Measurements from ENCODE around the gene SFXN3.

The SFXN3 gene

GRCh38 chr10:101061624-101062231 is 30.7 kb downstream of the SFXN3 start, which contains the start of gene KAZALD1:
Gene KAZALD1 (plus strand): TSS chr10:101061989. CDS start chr10:101062593, 604 bp downstream.
- TF ChIP-seq, protein P1, sequence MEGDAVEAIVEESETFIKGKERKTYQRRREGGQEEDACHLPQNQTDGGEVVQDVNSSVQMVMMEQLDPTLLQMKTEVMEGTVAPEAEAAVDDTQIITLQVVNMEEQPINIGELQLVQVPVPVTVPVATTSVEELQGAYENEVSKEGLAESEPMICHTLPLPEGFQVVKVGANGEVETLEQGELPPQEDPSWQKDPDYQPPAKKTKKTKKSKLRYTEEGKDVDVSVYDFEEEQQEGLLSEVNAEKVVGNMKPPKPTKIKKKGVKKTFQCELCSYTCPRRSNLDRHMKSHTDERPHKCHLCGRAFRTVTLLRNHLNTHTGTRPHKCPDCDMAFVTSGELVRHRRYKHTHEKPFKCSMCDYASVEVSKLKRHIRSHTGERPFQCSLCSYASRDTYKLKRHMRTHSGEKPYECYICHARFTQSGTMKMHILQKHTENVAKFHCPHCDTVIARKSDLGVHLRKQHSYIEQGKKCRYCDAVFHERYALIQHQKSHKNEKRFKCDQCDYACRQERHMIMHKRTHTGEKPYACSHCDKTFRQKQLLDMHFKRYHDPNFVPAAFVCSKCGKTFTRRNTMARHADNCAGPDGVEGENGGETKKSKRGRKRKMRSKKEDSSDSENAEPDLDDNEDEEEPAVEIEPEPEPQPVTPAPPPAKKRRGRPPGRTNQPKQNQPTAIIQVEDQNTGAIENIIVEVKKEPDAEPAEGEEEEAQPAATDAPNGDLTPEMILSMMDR (IDR thresholded peaks at IDR 0.05; ENCODE audit: low read depth, low read length, poor library complexity, severe bottlenecking), result no peak
- no peak for TF ChIP-seq EZH2phosphoT487 (IDR thresholded peaks at IDR 0.05; ENCODE audit: borderline replicate concordance, low read length)
- H3K36me3 ChIP-seq (ENCODE audit: control insufficient read depth, low read length), result peaks cover 26% of the 10 kb centered on the region
- no peaks in the 10 kb centered on the region for H3K9me2 ChIP-seq (replicated peaks; ENCODE audit: control insufficient read depth, low read length)
- no peaks in the 10 kb centered on the region for H3K9me3 ChIP-seq (ENCODE audit: control insufficient read depth, insufficient read depth, low read length)
- H3K4me3 ChIP-seq (ENCODE audit: low read length), result peak within 1 kb of the TSS; percentile 91
- peaks cover 9% of the 10 kb centered on the region for H3F3A ChIP-seq (ENCODE audit: control insufficient read depth, insufficient read depth)
- H3K27ac ChIP-seq (ENCODE audit: low read depth, low read length), result peak within 1 kb of the TSS; percentile 88
- peaks cover 7% of the 10 kb centered on the region; the same call in 1 of the 2 replicates for H4K20me1 ChIP-seq (ENCODE audit: control insufficient read depth, insufficient read depth, low read depth, low read length)
- H3K4me1 ChIP-seq (ENCODE audit: control insufficient read depth, low read length), result peaks cover 74% of the 10 kb centered on the region
- peaks cover 37% of the 10 kb centered on the region for H3K79me2 ChIP-seq (ENCODE audit: control insufficient read depth, low read length)
- peaks cover 20% of the 10 kb centered on the region for H3K27me3 ChIP-seq (ENCODE audit: control insufficient read depth, low read length)
- peak within 1 kb of the TSS; percentile 76 for H3K4me2 ChIP-seq (ENCODE audit: low read length)

GRCh38 chr10:101062232-101063049 is 31.4 kb downstream of the SFXN3 start:
- H3K4me2 ChIP-seq (ENCODE audit: low read length), result peak overlapping the region; percentile 76
- TF ChIP-seq, protein P1 (IDR thresholded peaks at IDR 0.05; ENCODE audit: low read depth, low read length, poor library complexity, severe bottlenecking), result peak; percentile 79
- no peak; the same call in 1 of the 2 replicates for TF ChIP-seq EZH2phosphoT487 (IDR thresholded peaks at IDR 0.05; ENCODE audit: borderline replicate concordance, low read length)
- no peaks in the 10 kb centered on the region for H3K9me3 ChIP-seq (ENCODE audit: control insufficient read depth, insufficient read depth, low read length)
- H3K79me2 ChIP-seq (ENCODE audit: control insufficient read depth, low read length), result peaks cover 30% of the 10 kb centered on the region
- peaks cover 27% of the 10 kb centered on the region for H3K27me3 ChIP-seq (ENCODE audit: control insufficient read depth, low read length)
- H3K36me3 ChIP-seq (ENCODE audit: control insufficient read depth, low read length), result peaks cover 19% of the 10 kb centered on the region
- no peaks in the 10 kb centered on the region for H3K9me2 ChIP-seq (replicated peaks; ENCODE audit: control insufficient read depth, low read length)
- peaks cover 9% of the 10 kb centered on the region for H3F3A ChIP-seq (ENCODE audit: control insufficient read depth, insufficient read depth)
- peak overlapping the region; percentile 91 for H3K4me3 ChIP-seq (ENCODE audit: low read length)
- peak overlapping the region; percentile 88 for H3K27ac ChIP-seq (ENCODE audit: low read depth, low read length)
- H3K4me1 ChIP-seq (ENCODE audit: control insufficient read depth, low read length), result peaks cover 76% of the 10 kb centered on the region
- H4K20me1 ChIP-seq (ENCODE audit: control insufficient read depth, insufficient read depth, low read depth, low read length), result peaks cover 7% of the 10 kb centered on the region; the same call in 1 of the 2 replicates

GRCh38 chr10:101063050-101063525 is 32.1 kb downstream of the SFXN3 start:
- H3K9me3 ChIP-seq (ENCODE audit: control insufficient read depth, insufficient read depth, low read length), result no peaks in the 10 kb centered on the region
- peaks cover 7% of the 10 kb centered on the region; the same call in 1 of the 2 replicates for H4K20me1 ChIP-seq (ENCODE audit: control insufficient read depth, insufficient read depth, low read depth, low read length)
- H3K27me3 ChIP-seq (ENCODE audit: control insufficient read depth, low read length), result peaks cover 30% of the 10 kb centered on the region
- H3F3A ChIP-seq (ENCODE audit: control insufficient read depth, insufficient read depth), result peaks cover 9% of the 10 kb centered on the region
- no peak for TF ChIP-seq EZH2phosphoT487 (IDR thresholded peaks at IDR 0.05; ENCODE audit: borderline replicate concordance, low read length)
- TF ChIP-seq, protein P1 (IDR thresholded peaks at IDR 0.05; ENCODE audit: low read depth, low read length, poor library complexity, severe bottlenecking), result no peak
- H3K79me2 ChIP-seq (ENCODE audit: control insufficient read depth, low read length), result peaks cover 24% of the 10 kb centered on the region
- H3K9me2 ChIP-seq (replicated peaks; ENCODE audit: control insufficient read depth, low read length), result no peaks in the 10 kb centered on the region
- H3K4me1 ChIP-seq (ENCODE audit: control insufficient read depth, low read length), result peaks cover 73% of the 10 kb centered on the region
- peaks cover 15% of the 10 kb centered on the region for H3K36me3 ChIP-seq (ENCODE audit: control insufficient read depth, low read length)
- H3K27ac ChIP-seq (ENCODE audit: low read depth, low read length), result no peak overlapping the region
- H3K4me3 ChIP-seq (ENCODE audit: low read length), result peak overlapping the region; percentile 91
- H3K4me2 ChIP-seq (ENCODE audit: low read length), result peak overlapping the region; percentile 76

Measured in DOHH2 (cell line).